HG03439 (cell line): ENCODE measurements around the gene NAGS.
"Not testable (repeated sequence)": the region's sequence is repeated elsewhere in the genome, so short reads cannot be mapped to it uniquely, and the experiment has no call there.

Source experiments
- ATAC-seq: cut with Tn5 transposase; IDR thresholded peaks from one replicate; pipeline ENCODE4 v1.9.1; 2021; ENCODE audit warnings: mild to moderate bottlenecking, moderate library complexity; ENCODE audit not compliant: unreplicated experiment

The NAGS gene

DNA sequence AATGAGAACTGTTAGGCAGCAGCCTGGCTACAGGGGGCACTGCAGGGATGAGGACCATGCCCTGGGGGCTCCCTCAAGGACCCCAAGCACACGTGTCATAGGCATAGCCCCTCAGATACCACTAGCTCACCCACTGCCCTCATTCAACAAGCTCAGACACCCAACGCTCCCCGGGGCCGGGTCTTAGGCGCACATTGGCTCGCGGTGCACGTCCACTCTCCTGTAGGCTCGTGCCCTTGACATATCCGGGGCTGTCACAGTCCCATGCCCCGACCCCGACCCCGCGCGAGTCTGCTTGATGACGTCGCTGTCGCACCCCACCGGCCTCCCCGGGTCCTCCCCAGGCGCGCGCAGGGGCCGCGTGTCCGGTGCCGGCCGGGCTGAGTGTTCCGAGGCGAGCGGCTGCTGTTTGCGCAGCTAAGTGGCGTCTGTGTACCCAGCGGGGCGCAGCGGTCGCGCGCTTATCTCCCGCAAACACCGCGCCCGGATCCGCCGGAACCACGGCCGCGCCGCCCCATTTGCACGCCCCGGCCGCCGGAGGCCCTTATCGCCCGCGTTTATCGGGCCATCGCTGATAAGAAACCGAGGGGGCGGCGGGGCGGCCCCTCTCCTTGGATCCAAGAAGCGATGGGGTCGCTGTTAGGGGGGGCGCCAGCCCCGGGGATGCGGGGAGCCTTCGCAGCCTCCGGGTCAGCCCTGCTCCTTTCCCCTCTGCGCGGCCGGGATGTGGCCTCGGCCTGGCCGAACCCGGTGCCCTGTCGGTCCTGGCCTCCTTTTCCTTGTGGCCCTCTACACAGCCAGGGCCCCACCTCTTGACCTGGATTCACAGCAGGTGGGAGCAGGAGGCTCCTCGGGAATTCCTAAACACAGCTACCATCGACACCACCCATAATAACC lies 20.7 kb upstream of the NAGS start:
- no peak for ATAC-seq

DNA sequence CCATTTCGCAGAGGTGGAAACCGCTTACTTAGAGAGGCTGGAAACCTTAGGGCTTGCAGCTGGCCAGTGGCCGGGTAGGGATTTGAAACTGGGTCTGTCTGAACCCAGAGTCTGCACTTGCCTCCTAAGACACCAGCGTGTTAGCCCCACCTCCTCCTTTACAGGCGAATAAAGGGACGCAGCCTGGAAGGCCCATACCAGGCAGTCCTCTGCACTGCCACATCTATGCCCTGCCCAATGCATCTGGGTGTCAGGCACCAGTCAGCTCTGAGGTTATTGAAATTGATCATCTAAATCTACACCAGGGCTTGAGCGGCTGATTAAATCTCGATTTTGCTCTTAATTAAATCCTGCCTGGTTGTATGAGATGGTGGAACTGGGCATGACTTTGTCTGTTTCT lies 19.9 kb upstream of the NAGS start:
- ATAC-seq: no peak

GRCh38 chr17:43986225-43986981 lies 18.0 kb upstream of the NAGS start:
- ATAC-seq: no peak

DNA sequence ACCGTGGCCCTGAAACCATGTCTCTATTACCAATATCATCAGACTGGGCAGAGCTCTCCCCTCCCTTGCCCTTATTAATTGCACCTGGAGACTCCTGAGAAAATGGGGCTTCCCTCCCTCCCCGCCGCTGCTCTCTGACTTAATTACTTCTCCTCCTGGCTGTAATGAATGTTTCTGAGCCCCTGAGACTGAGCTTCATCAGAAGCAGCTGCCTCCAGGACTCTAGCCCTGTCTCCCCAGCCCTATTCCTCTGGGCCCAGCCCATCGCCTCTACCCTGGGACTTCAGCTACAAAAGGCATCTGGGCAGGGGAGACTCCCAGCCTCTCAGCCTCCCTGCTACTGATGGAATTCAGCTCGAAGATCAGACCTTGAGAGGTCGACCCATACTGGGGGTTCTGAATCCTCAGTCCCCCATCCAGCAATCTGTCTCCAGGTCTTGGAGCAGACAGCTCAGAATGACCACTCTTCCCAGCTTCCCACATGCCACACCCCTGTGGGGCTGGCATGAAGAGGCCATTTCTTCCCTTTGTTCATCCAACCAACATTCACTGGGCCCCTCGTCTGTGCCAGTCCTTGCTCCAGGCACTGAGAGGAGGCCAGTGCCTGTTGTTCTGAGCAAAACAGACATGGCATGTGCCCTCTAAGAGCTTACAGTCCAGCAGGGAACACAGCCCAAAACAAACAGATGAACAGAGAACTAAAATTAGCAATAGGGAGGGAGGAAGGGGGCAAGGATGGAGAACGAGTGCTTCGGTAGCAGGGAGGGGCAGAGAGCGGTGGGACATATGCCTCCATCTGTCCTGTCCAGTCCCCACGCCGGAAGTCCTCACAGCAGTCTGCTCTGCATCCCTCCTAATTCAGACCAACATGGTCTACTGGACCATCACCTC lies 17.0 kb upstream of the NAGS start:
- no peak for ATAC-seq

- ATAC-seq: no peak
These were observed 16.1 kb upstream of the NAGS start for GRCh38 chr17:43988301-43988700.

DNA sequence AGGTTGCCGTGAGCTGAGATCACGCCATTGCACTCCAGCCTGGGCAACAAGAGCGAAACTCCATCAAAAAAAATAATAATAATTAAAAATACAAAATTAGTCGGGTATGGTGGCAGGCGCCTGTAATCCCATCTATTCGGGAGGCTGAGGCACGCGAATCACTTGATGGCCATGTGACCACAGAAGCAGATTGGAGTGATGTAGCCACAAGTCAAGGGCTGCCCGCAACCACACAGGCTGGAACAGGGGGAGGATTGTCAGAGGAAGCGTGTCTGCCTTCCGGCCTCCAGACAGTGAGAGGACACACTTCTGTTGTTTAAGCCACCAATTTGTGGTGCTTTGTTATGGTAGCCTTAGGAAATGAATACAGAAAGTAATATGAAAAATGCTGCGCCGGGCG lies 11.8 kb upstream of the NAGS start:
- ATAC-seq: no peak

GRCh38 chr17:43994272-43995149 lies 9.9 kb upstream of the NAGS start:
- no peak for ATAC-seq

- ATAC-seq: no peak
These were observed 9.3 kb upstream of the NAGS start for GRCh38 chr17:43995150-43995471.

- ATAC-seq: not testable (repeated sequence)
These were observed 7.2 kb upstream of the NAGS start for GRCh38 chr17:43997180-43997579.

DNA sequence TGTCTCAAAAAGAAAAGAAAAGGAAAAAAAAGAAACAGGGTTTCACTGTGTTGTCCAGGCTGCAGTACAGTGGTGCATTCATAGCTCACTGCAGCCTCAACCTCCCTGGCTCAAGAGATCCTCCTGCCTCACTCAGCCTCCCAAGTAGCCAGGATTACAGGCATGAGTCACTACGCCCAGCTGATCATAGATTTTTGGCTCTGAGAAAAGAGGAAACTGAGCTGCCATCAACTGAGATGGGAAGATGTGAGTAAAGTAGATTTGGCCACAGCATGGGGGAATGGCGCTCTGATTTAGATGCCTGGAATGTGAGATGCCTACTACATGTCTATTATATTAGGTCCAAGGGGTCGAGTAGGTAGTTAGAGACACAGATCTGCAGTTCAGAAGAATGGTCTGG lies 5.9 kb upstream of the NAGS start:
- no peak for ATAC-seq

GRCh38 chr17:43999024-43999423 lies 5.4 kb upstream of the NAGS start:
- no peak for ATAC-seq

DNA sequence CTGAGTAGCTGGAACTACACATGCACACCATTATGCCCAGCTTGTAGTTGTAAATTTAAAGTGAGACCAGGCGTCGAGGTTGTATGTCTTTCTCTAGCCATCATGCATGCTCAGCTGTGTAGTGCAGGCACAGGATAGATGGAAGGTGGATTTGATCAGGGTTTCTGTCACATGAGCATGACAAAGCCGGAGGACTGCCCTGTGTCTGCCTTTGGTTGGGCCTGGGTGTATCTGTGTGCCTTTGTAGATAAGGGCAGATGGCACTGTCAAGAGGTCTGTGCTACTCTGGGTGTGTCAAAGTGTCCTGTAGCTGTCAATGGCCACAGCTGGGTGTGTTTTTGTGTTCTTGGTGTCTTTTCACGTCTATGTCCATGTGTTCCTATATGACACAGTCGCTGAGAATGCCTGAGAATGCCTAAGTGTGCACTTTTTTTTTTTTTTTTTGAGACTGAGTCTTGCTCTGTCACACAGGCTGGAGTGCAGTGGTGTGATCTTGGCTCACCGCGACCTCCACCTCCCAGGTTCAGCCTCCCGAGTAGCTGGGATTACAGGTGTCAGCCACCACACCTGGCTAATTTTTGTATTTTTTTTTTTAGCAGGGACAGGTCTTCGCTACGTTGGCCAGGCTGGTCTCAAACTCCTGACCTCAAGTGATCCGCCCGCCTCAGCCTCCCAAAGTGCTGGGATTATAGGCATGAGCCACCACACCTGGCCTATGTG lies 4.1 kb upstream of the NAGS start:
- no peak for ATAC-seq

- ATAC-seq: no peak
These were observed 3.5 kb upstream of the NAGS start for GRCh38 chr17:44000871-44001460.

DNA sequence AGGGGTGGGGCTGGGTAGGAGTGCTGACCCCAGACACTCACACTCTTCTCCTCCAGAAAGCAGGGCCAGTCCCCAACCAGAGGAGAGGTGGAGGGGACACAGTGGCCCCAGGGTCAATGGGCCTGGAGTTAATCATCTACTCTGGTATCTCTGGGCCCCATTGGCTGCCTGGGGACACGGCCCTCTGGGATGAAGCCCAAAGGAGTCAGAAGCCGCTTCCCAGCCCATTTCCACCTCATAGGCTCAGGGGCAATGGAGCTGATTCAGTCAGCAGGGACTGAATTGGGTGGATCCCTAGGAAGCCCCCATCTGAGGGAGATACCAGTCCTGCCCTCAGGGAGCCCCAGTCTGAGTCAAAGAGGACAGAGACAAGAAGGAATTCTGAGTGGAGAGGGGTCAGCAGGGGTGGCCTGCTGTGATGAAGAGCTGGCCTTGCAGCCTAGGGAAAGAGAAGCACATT lies 2.9 kb upstream of the NAGS start:
- ATAC-seq: no peak

- ATAC-seq: no peak
These were observed 2.1 kb upstream of the NAGS start for GRCh38 chr17:44002141-44002848.

- ATAC-seq: no peak
These were observed 522 bp downstream of the NAGS start for GRCh38 chr17:44004761-44005526.

DNA sequence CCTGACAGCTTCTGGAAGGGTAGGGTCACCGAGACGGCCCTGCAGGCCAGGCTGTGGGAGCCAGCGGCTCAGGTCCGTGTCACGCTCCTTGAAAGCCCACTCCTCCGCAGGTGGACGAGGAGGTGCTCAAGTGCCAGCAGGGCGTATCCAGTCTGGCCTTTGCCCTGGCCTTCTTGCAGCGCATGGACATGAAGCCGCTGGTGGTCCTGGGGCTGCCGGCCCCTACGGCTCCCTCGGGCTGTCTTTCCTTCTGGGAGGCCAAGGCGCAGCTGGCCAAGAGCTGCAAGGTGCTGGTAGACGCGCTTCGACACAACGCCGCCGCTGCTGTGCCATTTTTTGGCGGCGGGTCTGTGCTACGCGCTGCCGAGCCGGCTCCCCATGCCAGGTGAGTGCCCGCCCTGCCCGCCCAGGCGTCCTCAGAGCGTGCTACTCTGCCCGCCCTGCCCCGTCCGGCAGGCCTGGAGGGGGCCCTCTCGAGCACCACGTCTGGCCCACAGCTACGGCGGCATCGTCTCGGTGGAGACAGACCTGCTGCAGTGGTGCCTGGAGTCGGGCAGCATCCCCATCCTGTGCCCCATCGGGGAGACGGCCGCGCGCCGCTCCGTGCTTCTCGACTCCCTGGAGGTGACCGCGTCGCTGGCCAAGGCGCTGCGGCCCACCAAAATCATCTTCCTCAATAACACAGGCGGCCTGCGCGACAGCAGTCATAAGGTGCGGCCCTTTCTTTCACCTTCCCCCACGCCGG lies 1.3 kb downstream of the NAGS start:
- no peak for ATAC-seq
